Keratinocyte (primary cell): Measurements from ENCODE around the gene NIT2. TPM values are rescaled to one million over a fixed set of nuclear protein-coding genes. Genes with fewer than 3 reads are reported as not detected.
A peak's percentile ranks its signal among the peaks of the same experiment; 100 is the strongest.

ENCODE experiments used
- DNase-seq: peaks from one replicate; pipeline ENCODE4 v3.0.0-alpha.2; 2011; ENCODE audit warnings: low read depth, missing footprints, low spot score
- FAIRE-seq: peaks from 2 replicates; lab custom pipeline; 2011; peaks lifted over from hg19 to GRCh38; lab: Jason Lieb, UNC
- H2AFZ ChIP-seq: 2 replicates; pipeline ENCODE4 v1.6.0; 2012; ENCODE audit warnings: low read length, control low read depth, inconsistent platforms; ENCODE audit not compliant: control insufficient read depth
- H3K27ac ChIP-seq: 2 replicates; pipeline ENCODE4 v1.5.1; 2011; ENCODE audit warnings: low read length; ENCODE audit not compliant: control insufficient read depth, insufficient read depth
- H3K27me3 ChIP-seq: 3 replicates; pipeline ENCODE4 v1.6.0; 2011; ENCODE audit warnings: low read length; ENCODE audit not compliant: control insufficient read depth, insufficient read depth; ENCODE audit errors: extremely low read depth
- H3K36me3 ChIP-seq, 2 experiments: 2 replicates in 1 of 2; 3 replicates in 1 of 2; pipeline ENCODE4 v1.5.1; 2011; ENCODE audit warnings: low read length in 2 of 2, mild to moderate bottlenecking in 1 of 2; ENCODE audit not compliant: control insufficient read depth in 2 of 2, insufficient read depth in 2 of 2; ENCODE audit errors: extremely low read depth in 1 of 2
- H3K4me1 ChIP-seq: 3 replicates; pipeline ENCODE4 v1.5.1; 2011; ENCODE audit warnings: low read length; ENCODE audit not compliant: control insufficient read depth, insufficient read depth; ENCODE audit errors: extremely low read depth
- H3K4me2 ChIP-seq: 3 replicates; pipeline ENCODE4 v1.6.0; 2011; ENCODE audit warnings: low read depth, low read length; ENCODE audit not compliant: control insufficient read depth, insufficient read depth; ENCODE audit errors: extremely low read depth
- H3K4me3 ChIP-seq, 3 experiments: fragments of 200-600 bp in 1 of 3; sonication (generic) in 1 of 3; 2 replicates in 2 of 3; 3 replicates in 1 of 3; pipeline ENCODE4 v1.5.1; 2011 to 2016; ENCODE audit warnings: low read length in 3 of 3, mild to moderate bottlenecking in 3 of 3, control low read depth in 2 of 3, inconsistent platforms in 1 of 3, low read depth in 1 of 3, mixed read lengths in 1 of 3, mixed run types in 1 of 3, moderate library complexity in 1 of 3; ENCODE audit not compliant: control insufficient read depth in 2 of 3, insufficient read depth in 2 of 3; ENCODE audit errors: extremely low read depth in 1 of 3
- H3K79me2 ChIP-seq: 2 replicates; pipeline ENCODE4 v1.6.0; 2012; ENCODE audit warnings: low read length; ENCODE audit not compliant: control insufficient read depth, insufficient read depth
- H3K9ac ChIP-seq: 3 replicates; pipeline ENCODE4 v1.6.0; 2011; ENCODE audit warnings: low read length; ENCODE audit not compliant: control insufficient read depth, insufficient read depth; ENCODE audit errors: extremely low read depth
- H3K9me1 ChIP-seq: 3 replicates; pipeline ENCODE4 v1.6.0; 2011; ENCODE audit warnings: low read length; ENCODE audit not compliant: control insufficient read depth, insufficient read depth; ENCODE audit errors: extremely low read depth
- H3K9me3 ChIP-seq: 2 replicates; pipeline ENCODE4 v1.5.1; 2012; ENCODE audit warnings: low read depth, low read length; ENCODE audit not compliant: control insufficient read depth
- H4K20me1 ChIP-seq: 3 replicates; pipeline ENCODE4 v1.6.0; 2011; ENCODE audit warnings: low read length; ENCODE audit not compliant: control insufficient read depth, insufficient read depth; ENCODE audit errors: extremely low read depth
- CTCF ChIP-seq, 3 experiments: IDR thresholded peaks in 1 of 3; conservative IDR thresholded peaks in 1 of 3; optimal IDR thresholded peaks in 1 of 3; 2 replicates in 2 of 3; 3 replicates in 1 of 3; pipeline versions ENCODE3 to v1.5.1; 2011; ENCODE audit warnings: low read length in 3 of 3, mild to moderate bottlenecking in 3 of 3, moderate library complexity in 2 of 3, control low read depth in 1 of 3, inconsistent platforms in 1 of 3; ENCODE audit not compliant: insufficient read depth in 2 of 3; ENCODE audit errors: extremely low read depth in 1 of 3
- EZH2 ChIP-seq: IDR thresholded peaks from one replicate; pipeline ENCODE4 v1.6.1; 2012; ENCODE audit warnings: inconsistent platforms, mild to moderate bottlenecking, low read length, moderate library complexity
- dilution Hi-C: fragments of 300-500 bp; cut with MboI; formaldehyde crosslinking; loops from one replicate; pipeline ENCODE4 v1.7.0; 2020; ENCODE audit warnings: low sequenced_read_pairs; ENCODE audit not compliant: extremely low pct_ligation_motif_present
- polyA minus RNA-seq, 3 experiments: library from RNA; depleted of rRNA, polyadenylated mRNA; stranded (reverse); fragments of >200 nt; gene quantifications; 1 replicate in 1 of 3; 2 replicates in 1 of 3; 3 replicates in 1 of 3; pipeline ENCODE4 v1.2.3, GENCODE V29; 2011
- polyA plus RNA-seq, 5 experiments: library from polyadenylated mRNA; depleted of rRNA in 3 of 5; stranded (reverse) in 3 of 5; stranded (forward) in 1 of 5; unstranded in 1 of 5; fragments of >200 nt; gene quantifications; 1 replicate in 1 of 5; 2 replicates in 3 of 5; 3 replicates in 1 of 5; pipeline versions ENCODE4 v1.2.1 to v1.2.3, GENCODE V29; 2011 to 2012; ENCODE audit warnings: missing spikeins in 2 of 5, low read depth in 1 of 5, low replicate concordance in 1 of 5

Gene NIT2
- polyA plus RNA-seq, result 79.1 to 118 TPM (median 98.6 TPM) in 3 replicates
- polyA plus RNA-seq (2011; ENCODE audit: low read depth), result 17.4 TPM
- polyA plus RNA-seq (2011; cell fraction: cytosol; rRNA removed), result 61.2 and 102 TPM in 2 replicates
- 122 and 157 TPM in 2 replicates for polyA plus RNA-seq (2011; cell fraction: nucleus; rRNA removed)
- 69.1 and 69.8 TPM in 2 replicates for polyA plus RNA-seq (2012; ENCODE audit: low replicate concordance)
- polyA minus RNA-seq, result 8.0 to 45.3 TPM (median 32.4 TPM) in 3 replicates
- 30.1 TPM for polyA minus RNA-seq (2011; cell fraction: cytosol; rRNA and poly(A)+ RNA removed)
- 12.6 and 28.9 TPM in 2 replicates for polyA minus RNA-seq (2011; cell fraction: nucleus; rRNA and poly(A)+ RNA removed)

GRCh38 chr3:100334488-100335351 is at the start of gene NIT2:
NIT2 (plus strand) TSS chr3:100334757; CDS start chr3:100334792, 35 bp downstream.
- Histone ChIP-seq H3K36me3 (peaks cover 0 to 10% of the 10 kb centered on the region in 2 experiments), H3K9me3 (no peaks in the 10 kb centered on the region), H3K79me2 (peaks cover 23% of the 10 kb centered on the region), H3K27ac (peak within 1 kb of the TSS; percentile 77), H3K4me2 (peak within 1 kb of the TSS; percentile 98), H3K9ac (peak within 1 kb of the TSS; percentile 91), H3K4me3 (peak within 1 kb of the TSS; percentile 70 to 93 (median 89)), H3K9me1 (no peaks in the 10 kb centered on the region), H3K27me3 (no peaks in the 10 kb centered on the region), H4K20me1 (no peaks in the 10 kb centered on the region), H2AFZ (peak within 1 kb of the TSS; percentile 100), H3K4me1 (peaks cover 13% of the 10 kb centered on the region)
- dilution Hi-C loops, result no loop called here
- peak; percentile 9 for DNase-seq
- FAIRE-seq, result no peak
- TF ChIP-seq EZH2 (no peak), CTCF (optimal IDR thresholded peaks at IDR 0.05 in 1 of 3, IDR thresholded peaks at IDR 0.05 in 1 of 3, conservative IDR thresholded peaks at IDR 0.05 in 1 of 3; ENCODE audit: extremely low read depth in 1 of 3, insufficient read depth in 2 of 3, low read length in 3 of 3) (no peak)

- H3K36me3 ChIP-seq, result peaks cover 9 to 16% of the 10 kb centered on the region in 2 experiments
- no peak for TF ChIP-seq EZH2
- no peak for TF ChIP-seq CTCF (optimal IDR thresholded peaks at IDR 0.05 in 1 of 3, IDR thresholded peaks at IDR 0.05 in 1 of 3, conservative IDR thresholded peaks at IDR 0.05 in 1 of 3; ENCODE audit: extremely low read depth in 1 of 3, insufficient read depth in 2 of 3, low read length in 3 of 3)
- no peaks in the 10 kb centered on the region for H3K9me1 ChIP-seq
- H2AFZ ChIP-seq, result no peak overlapping the region
- H3K4me1 ChIP-seq, result no peaks in the 10 kb centered on the region
- no peak overlapping the region for H3K27ac ChIP-seq
- no peak for DNase-seq
- FAIRE-seq, result no peak
- no peaks in the 10 kb centered on the region for H3K79me2 ChIP-seq
- no peaks in the 10 kb centered on the region for H4K20me1 ChIP-seq
- H3K4me2 ChIP-seq, result no peak overlapping the region
- H3K4me3 ChIP-seq, result no peak overlapping the region
- no peaks in the 10 kb centered on the region for H3K9me3 ChIP-seq
- H3K27me3 ChIP-seq, result no peaks in the 10 kb centered on the region
- H3K9ac ChIP-seq, result no peak overlapping the region
- dilution Hi-C loops, result no loop called here
These were observed 46.2 kb upstream of the NIT2 start for GRCh38 chr3:100288288-100288894.
